ENCODE data around the gene MT4.

Gene MT4

GRCh38 chr16:56532714-56533113 is 32.2 kb upstream of the MT4 start:
- no peaks in the 10 kb centered on the region for H3K9me3 ChIP-seq (ENCODE audit: low read depth, low read length)
- H3K27ac ChIP-seq, result no peak overlapping the region
- no peak for DNase-seq (ENCODE audit: low read depth, low spot score)
- TF ChIP-seq EZH2 (IDR thresholded peaks at IDR 0.05), result no peak
- TF ChIP-seq FOXP2 (optimal IDR thresholded peaks at IDR 0.05; ENCODE audit: control extremely low read depth, extremely low read length, insufficient read depth), result no peak
- H3K9ac ChIP-seq (ENCODE audit: insufficient read length), result no peak overlapping the region
- H3K36me3 ChIP-seq (ENCODE audit: insufficient read depth, low read length), result no peaks in the 10 kb centered on the region
- H3K4me3 ChIP-seq, result no peak overlapping the region

GRCh38 chr16:56534847-56535383 is 30.0 kb upstream of the MT4 start:
- Histone ChIP-seq H3K27ac (no peak overlapping the region), H3K4me3 (no peak overlapping the region), H3K9me3 (ENCODE audit: low read depth, low read length) (no peaks in the 10 kb centered on the region), H3K9ac (ENCODE audit: insufficient read length) (no peak overlapping the region), H3K36me3 (ENCODE audit: insufficient read depth, low read length) (no peaks in the 10 kb centered on the region)
- no peak for DNase-seq (ENCODE audit: low read depth, low spot score)
- TF ChIP-seq POLR2AphosphoS5 (IDR thresholded peaks at IDR 0.05; ENCODE audit: borderline replicate concordance, low read depth, low read length) (no peak), FOXP2 (optimal IDR thresholded peaks at IDR 0.05; ENCODE audit: control extremely low read depth, extremely low read length, insufficient read depth) (no peak), EZH2 (IDR thresholded peaks at IDR 0.05) (no peak)

GRCh38 chr16:56538331-56538730 is 26.5 kb upstream of the MT4 start:
- Histone ChIP-seq H3K4me3 (no peak overlapping the region), H3K36me3 (ENCODE audit: insufficient read depth, low read length) (no peaks in the 10 kb centered on the region), H3K27ac (no peak overlapping the region), H3K9ac (ENCODE audit: insufficient read length) (no peak overlapping the region), H3K9me3 (ENCODE audit: low read depth, low read length) (no peaks in the 10 kb centered on the region)
- DNase-seq (ENCODE audit: low read depth, low spot score), result no peak
- TF ChIP-seq FOXP2 (optimal IDR thresholded peaks at IDR 0.05; ENCODE audit: control extremely low read depth, extremely low read length, insufficient read depth), result no peak
- no peak for TF ChIP-seq POLR2AphosphoS5 (IDR thresholded peaks at IDR 0.05; ENCODE audit: borderline replicate concordance, low read depth, low read length)
- TF ChIP-seq EZH2 (IDR thresholded peaks at IDR 0.05), result no peak

DNA sequence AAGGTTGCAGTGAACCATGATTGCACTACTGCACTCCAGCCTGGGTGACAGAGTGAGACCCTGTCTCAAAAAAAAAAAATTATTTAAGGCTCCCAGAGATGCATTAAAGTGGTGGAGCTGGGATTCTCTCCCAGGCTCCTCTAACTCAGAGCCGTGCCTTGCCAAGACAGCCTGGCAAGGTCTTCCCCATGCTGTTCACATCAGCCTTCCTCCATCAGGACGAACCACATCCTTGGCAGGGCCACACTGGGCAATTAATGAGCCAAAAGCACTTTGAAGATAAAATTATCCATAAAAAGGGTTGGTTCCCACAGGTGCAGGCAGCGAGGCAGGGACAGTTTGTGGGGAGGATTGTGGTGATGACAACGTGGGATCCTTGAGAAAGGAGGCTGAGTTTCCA is 25.2 kb upstream of the MT4 start:
- H3K4me3 ChIP-seq, result no peak overlapping the region
- no peaks in the 10 kb centered on the region for H3K9me3 ChIP-seq (ENCODE audit: low read depth, low read length)
- H3K9ac ChIP-seq (ENCODE audit: insufficient read length), result no peak overlapping the region
- TF ChIP-seq EZH2 (IDR thresholded peaks at IDR 0.05) (no peak), POLR2AphosphoS5 (IDR thresholded peaks at IDR 0.05; ENCODE audit: borderline replicate concordance, low read depth, low read length) (no peak), FOXP2 (optimal IDR thresholded peaks at IDR 0.05; ENCODE audit: control extremely low read depth, extremely low read length, insufficient read depth) (no peak)
- DNase-seq (ENCODE audit: low read depth, low spot score), result no peak
- H3K36me3 ChIP-seq (ENCODE audit: insufficient read depth, low read length), result no peaks in the 10 kb centered on the region
- H3K27ac ChIP-seq, result no peak overlapping the region

GRCh38 chr16:56542039-56542438 is 22.8 kb upstream of the MT4 start:
- no peak overlapping the region for H3K4me3 ChIP-seq
- no peaks in the 10 kb centered on the region for H3K9me3 ChIP-seq (ENCODE audit: low read depth, low read length)
- DNase-seq (ENCODE audit: low read depth, low spot score), result no peak
- TF ChIP-seq FOXP2 (optimal IDR thresholded peaks at IDR 0.05; ENCODE audit: control extremely low read depth, extremely low read length, insufficient read depth) (no peak), EZH2 (IDR thresholded peaks at IDR 0.05) (no peak), POLR2AphosphoS5 (IDR thresholded peaks at IDR 0.05; ENCODE audit: borderline replicate concordance, low read depth, low read length) (no peak)
- H3K9ac ChIP-seq (ENCODE audit: insufficient read length), result no peak overlapping the region
- H3K36me3 ChIP-seq (ENCODE audit: insufficient read depth, low read length), result no peaks in the 10 kb centered on the region
- H3K27ac ChIP-seq, result no peak overlapping the region

- no peak for TF ChIP-seq EZH2 (IDR thresholded peaks at IDR 0.05)
- no peak for TF ChIP-seq POLR2AphosphoS5 (IDR thresholded peaks at IDR 0.05; ENCODE audit: borderline replicate concordance, low read depth, low read length)
- TF ChIP-seq FOXP2 (optimal IDR thresholded peaks at IDR 0.05; ENCODE audit: control extremely low read depth, extremely low read length, insufficient read depth), result no peak
- H3K9ac ChIP-seq (ENCODE audit: insufficient read length), result no peak overlapping the region
- no peaks in the 10 kb centered on the region for H3K36me3 ChIP-seq (ENCODE audit: insufficient read depth, low read length)
- no peaks in the 10 kb centered on the region for H3K9me3 ChIP-seq (ENCODE audit: low read depth, low read length)
- H3K27ac ChIP-seq, result no peak overlapping the region
- no peak for DNase-seq (ENCODE audit: low read depth, low spot score)
- no peak overlapping the region for H3K4me3 ChIP-seq
These were observed 17.5 kb upstream of the MT4 start for GRCh38 chr16:56547120-56547948.

DNA sequence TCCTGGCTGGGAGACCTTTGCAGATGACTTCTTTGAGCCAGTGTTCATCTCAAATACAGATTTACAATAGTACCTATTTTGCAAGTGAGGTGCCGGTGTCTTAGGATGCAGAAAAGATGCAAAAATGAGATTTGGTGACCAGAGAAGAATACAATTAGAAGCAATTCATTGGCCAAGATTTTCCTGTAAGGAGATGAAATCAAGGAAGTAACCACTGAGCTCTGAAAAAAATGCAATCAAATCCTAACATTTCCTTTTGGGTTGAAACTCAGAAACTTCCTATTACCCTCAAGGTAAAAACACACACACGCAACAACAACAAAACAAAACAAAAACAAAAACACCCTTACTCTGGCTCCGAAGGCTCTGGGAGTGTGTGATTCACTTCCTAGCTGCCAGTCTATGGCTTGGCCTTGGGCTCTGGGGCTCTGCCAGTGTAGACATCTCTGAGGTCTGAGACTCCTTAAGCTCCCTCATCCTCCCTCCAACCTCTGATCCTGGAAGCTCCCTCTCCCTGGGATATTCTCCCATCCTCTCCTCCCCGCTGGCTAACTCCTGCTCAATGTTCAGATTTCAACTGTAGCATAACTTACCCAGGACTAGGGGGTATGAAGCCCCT is 16.8 kb upstream of the MT4 start:
- TF ChIP-seq FOXP2 (optimal IDR thresholded peaks at IDR 0.05; ENCODE audit: control extremely low read depth, extremely low read length, insufficient read depth) (no peak), POLR2AphosphoS5 (IDR thresholded peaks at IDR 0.05; ENCODE audit: borderline replicate concordance, low read depth, low read length) (no peak)
- no peak overlapping the region for H3K27ac ChIP-seq
- no peaks in the 10 kb centered on the region for H3K9me3 ChIP-seq (ENCODE audit: low read depth, low read length)
- H3K9ac ChIP-seq (ENCODE audit: insufficient read length), result no peak overlapping the region
- no peak overlapping the region for H3K4me3 ChIP-seq
- no peaks in the 10 kb centered on the region for H3K36me3 ChIP-seq (ENCODE audit: insufficient read depth, low read length)
- no peak for DNase-seq (ENCODE audit: low read depth, low spot score)

DNA sequence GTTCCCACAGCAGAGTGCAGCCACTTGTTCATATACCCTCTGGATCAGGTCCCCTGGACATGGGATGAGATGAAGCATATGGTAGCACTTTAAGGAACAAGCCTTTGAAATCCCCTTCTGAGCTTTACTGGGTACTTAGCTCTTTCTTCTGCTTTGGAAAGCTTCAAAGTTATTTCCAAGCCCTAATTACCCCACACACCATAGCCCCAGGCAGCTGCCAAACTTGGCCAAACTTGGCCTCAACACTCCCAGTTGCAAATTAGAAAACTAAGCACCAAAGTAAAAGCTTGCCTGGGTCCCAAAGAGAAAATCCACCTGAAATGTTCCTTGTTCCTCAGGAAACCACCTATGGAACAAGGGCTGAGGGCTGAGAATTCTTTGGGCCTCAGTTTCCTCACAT is 15.7 kb upstream of the MT4 start:
- no peak overlapping the region for H3K4me3 ChIP-seq
- DNase-seq (ENCODE audit: low read depth, low spot score), result no peak
- H3K9ac ChIP-seq (ENCODE audit: insufficient read length), result no peak overlapping the region
- TF ChIP-seq EZH2 (IDR thresholded peaks at IDR 0.05) (no peak), POLR2AphosphoS5 (IDR thresholded peaks at IDR 0.05; ENCODE audit: borderline replicate concordance, low read depth, low read length) (no peak), FOXP2 (optimal IDR thresholded peaks at IDR 0.05; ENCODE audit: control extremely low read depth, extremely low read length, insufficient read depth) (no peak)
- no peaks in the 10 kb centered on the region for H3K36me3 ChIP-seq (ENCODE audit: insufficient read depth, low read length)
- no peaks in the 10 kb centered on the region for H3K9me3 ChIP-seq (ENCODE audit: low read depth, low read length)
- H3K27ac ChIP-seq, result no peak overlapping the region

Measured in SK-N-MC (cell line).